A549 (cell line): ENCODE data around the gene RFTN2.

Source experiments
- JUNB ChIP-seq: fragments of >200 bp; sonication (Bioruptor Twin); formaldehyde crosslinking; IDR thresholded peaks from 2 replicates; pipeline ENCODE4 v1.6.1; 2016
- KDM1A ChIP-seq: fragments of 200-600 bp; sonication (generic); IDR thresholded peaks from 2 replicates; pipeline ENCODE4 v1.6.1; 2016; ENCODE audit warnings: low read depth, mild to moderate bottlenecking
- KDM5A ChIP-seq: fragments of 200-600 bp; sonication (generic); IDR thresholded peaks from 2 replicates; pipeline ENCODE4 v1.6.1; 2016; ENCODE audit warnings: antibody characterized with exemption, mild to moderate bottlenecking
- NR3C1 ChIP-seq: fragments of >200 bp; sonication (Bioruptor Twin); formaldehyde crosslinking; IDR thresholded peaks from 3 replicates; pipeline ENCODE4 v1.6.1; 2017
- RAD21 ChIP-seq, 2 experiments: fragments of >200 bp in 1 of 2; sonication (Bioruptor Twin) in 1 of 2; formaldehyde crosslinking in 1 of 2; IDR thresholded peaks in 1 of 2; conservative IDR thresholded peaks in 1 of 2; 2 replicates in 1 of 2; 3 replicates in 1 of 2; pipeline ENCODE4 v1.6.1; 2012 to 2018; ENCODE audit warnings: inconsistent platforms in 1 of 2
- RARB ChIP-seq: fragments of 250-450 bp; sonication (Bioruptor Pico); IDR thresholded peaks from 2 replicates; pipeline ENCODE4 v1.8.0; 2021; ENCODE audit warnings: mild to moderate bottlenecking, moderate library complexity

GRCh38 chr2:197666277-197666676 lies 9.1 kb downstream of the RFTN2 start:
- TF ChIP-seq RAD21 (conservative IDR thresholded peaks at IDR 0.05 in 1 of 2, IDR thresholded peaks at IDR 0.05 in 1 of 2) (no peak), KDM1A (no peak), NR3C1 (no peak), JUNB (no peak), KDM5A (no peak), RARB (CRISPR knock-in tag) (no peak)
